ENCODE results near the gene CLASP1.
"Not testable (repeated sequence)": the region's sequence is repeated elsewhere in the genome, so short reads cannot be mapped to it uniquely, and the experiment has no call there.

The CLASP1 gene

GRCh38 chr2:121360566-121361300, 288.5 kb downstream of the CLASP1 start:
- in situ Hi-C loops (cut with MboI; ENCODE audit: low sequenced_read_pairs): loop anchor here (25.0 kb wide), 2 partner anchors 273 to 648 kb away; no protein-coding TSS in a partner anchor

DNA sequence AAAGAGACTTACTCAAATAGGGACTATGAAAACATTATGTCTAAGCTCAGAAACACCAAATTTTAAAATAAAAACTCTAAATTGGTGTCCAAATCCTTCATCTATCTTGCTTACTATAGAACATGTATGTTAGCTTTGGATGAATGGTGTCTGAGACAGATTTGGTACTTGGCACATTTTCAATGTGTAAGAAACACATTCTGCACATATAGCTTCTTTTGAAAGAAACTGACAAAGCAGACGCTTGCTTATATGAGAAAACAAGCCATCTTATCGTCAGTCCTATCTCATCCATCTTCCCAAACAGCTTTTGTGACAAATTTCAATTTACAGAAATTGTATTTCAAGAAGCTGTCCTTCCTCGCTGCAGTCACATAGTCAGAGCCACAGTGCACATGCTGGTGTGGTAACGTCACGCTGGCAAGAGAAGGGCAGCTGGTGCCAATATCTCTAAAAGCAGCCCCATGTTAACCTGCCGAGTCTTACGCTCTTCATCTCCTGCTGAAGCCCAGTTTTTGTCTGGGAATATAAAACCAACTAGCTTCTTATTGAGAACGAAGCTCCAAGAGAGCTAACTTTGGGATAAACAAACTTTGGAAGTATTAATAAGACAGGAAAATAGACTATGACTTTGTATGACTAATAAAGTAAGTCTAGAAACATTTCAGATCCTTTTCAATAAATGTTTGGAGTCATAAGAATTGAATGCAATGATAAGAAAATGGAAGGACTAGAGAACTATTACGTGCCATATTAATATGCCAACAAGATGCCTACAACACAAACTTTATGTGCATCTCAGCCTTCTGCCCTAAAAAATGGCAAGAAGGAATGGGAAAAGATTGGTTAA, 289.3 kb downstream of the CLASP1 start:
- in situ Hi-C loops (cut with MboI; ENCODE audit: low sequenced_read_pairs): loop anchor here (25.0 kb wide), 2 partner anchors 273 to 648 kb away; no protein-coding TSS in a partner anchor

- in situ Hi-C loops (cut with MboI; ENCODE audit: low sequenced_read_pairs): loop anchor here (25.0 kb wide), 2 partner anchors 272 to 647 kb away; no protein-coding TSS in a partner anchor
These were observed 290.1 kb downstream of the CLASP1 start for GRCh38 chr2:121359170-121359569.

- in situ Hi-C loops (cut with MboI; ENCODE audit: low sequenced_read_pairs): loop anchor here (25.0 kb wide), 2 partner anchors 271 to 646 kb away; no protein-coding TSS in a partner anchor
These were observed 291.0 kb downstream of the CLASP1 start for GRCh38 chr2:121358291-121358690.

DNA sequence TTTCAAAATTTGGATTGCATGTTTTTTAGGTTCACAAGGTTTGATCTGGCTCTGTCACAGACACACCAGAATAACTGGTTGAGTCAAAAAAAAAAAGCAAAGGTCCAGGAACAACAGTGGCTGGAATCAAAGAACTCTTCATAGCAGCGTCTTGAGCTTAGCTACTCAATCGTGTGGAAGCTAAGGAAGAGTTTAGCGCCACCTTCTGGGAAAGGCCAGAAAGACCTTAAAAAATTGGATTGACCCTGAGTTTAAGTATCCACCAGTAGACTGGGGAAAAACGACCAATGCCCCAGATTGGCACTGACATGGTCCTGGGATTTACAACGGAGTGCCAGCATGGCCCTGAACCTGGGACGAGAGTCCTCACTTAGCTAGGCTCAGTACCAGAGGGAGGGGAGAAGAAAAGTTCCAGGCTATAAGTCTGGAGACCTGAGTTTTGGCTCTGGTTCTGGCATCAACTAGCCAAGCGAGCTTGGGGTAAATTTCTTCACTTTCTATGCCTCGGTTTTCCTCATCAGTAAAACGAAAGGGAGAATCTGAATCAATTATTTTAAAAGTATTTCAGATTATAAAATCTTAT, 293.1 kb downstream of the CLASP1 start:
- in situ Hi-C loops (cut with MboI; ENCODE audit: low sequenced_read_pairs): loop anchor here (25.0 kb wide), 2 partner anchors 269 to 644 kb away; no protein-coding TSS in a partner anchor

DNA sequence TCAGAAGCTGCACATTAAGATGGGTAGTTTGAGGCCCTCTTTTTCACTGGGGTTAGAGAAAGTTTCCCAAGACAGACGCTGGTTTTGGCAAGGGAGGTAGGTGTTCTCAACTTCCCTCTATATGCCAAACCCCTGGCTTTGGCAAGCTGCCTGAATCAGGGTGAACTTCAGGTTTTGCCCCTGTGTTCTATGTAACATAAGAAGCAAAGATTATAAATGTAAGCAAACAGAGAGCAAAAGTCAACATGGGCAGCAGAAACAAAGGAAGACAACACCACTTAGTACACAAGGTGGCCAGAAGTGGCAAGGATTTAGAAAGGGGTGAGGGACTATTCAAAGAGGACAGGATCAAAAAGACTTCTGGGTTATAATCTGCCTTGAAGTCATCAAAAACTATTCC, 293.8 kb downstream of the CLASP1 start:
- in situ Hi-C loops (cut with MboI; ENCODE audit: low sequenced_read_pairs): loop anchor here (25.0 kb wide), 2 partner anchors 268 to 643 kb away; no protein-coding TSS in a partner anchor

DNA sequence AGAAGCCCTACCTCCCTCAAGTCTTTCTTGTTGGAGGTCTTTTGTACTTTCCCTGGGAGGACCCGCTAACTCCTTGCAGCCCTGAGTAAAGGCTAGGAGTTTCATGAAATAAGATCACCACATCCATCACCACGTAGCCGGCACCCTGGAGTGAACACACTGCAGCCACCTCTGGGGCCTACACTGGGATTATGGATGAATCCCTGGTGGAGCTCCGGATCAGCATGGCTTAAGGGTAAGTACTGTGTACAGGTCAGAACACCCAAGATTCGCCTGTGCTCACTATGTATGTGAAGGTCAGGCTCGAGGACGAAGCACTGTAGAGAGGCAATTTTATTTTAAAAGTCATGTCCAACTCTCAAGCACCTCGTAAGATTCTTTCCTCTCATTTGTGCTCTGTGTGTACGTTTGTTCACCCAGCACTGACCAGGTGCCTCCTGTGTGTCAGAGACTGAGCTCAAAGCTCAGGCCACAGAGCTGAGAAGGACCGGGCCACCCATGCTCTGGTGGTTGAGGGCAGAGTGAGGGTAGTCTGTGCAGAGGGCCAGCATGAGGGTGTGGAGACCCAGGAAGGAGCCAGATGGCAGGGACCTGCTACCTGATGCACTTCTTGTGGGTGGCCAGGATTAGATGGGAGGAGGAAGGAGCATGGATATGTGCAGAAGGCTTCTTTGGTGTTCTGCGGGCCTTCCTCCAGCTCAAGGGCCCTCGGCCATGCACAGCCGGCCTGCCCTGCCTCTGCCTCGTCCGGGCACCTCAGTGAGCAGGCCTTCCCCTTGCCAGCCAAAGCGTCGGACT, 297.5 kb downstream of the CLASP1 start:
- in situ Hi-C loops (cut with MboI; ENCODE audit: low sequenced_read_pairs): loop anchor here (25.0 kb wide), 2 partner anchors 264 to 639 kb away; no protein-coding TSS in a partner anchor

- in situ Hi-C loops (cut with MboI; ENCODE audit: low sequenced_read_pairs): loop anchor here (25.0 kb wide), 2 partner anchors 264 to 639 kb away; no protein-coding TSS in a partner anchor
These were observed 298.4 kb downstream of the CLASP1 start for GRCh38 chr2:121350890-121351289.

DNA sequence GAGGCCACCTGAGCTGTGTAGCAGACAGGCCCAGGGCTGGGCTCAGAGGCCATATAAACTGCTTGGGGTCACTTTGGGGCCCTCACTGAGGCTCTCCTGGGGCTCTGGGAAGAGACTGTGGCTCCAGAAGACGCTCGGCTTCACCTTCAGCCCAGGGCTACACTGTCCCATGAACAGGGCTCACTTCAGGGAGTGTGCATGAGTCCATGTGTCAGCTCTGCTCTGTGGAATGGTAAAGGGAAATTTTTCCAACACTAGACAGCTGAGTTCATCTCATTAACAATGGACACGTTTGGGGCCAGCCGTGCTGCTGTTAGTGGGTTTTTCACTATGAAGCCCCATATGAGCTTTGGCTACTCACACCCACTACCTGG, 298.9 kb downstream of the CLASP1 start:
- in situ Hi-C loops (cut with MboI; ENCODE audit: low sequenced_read_pairs): loop anchor here (25.0 kb wide), 2 partner anchors 263 to 638 kb away; no protein-coding TSS in a partner anchor

DNA sequence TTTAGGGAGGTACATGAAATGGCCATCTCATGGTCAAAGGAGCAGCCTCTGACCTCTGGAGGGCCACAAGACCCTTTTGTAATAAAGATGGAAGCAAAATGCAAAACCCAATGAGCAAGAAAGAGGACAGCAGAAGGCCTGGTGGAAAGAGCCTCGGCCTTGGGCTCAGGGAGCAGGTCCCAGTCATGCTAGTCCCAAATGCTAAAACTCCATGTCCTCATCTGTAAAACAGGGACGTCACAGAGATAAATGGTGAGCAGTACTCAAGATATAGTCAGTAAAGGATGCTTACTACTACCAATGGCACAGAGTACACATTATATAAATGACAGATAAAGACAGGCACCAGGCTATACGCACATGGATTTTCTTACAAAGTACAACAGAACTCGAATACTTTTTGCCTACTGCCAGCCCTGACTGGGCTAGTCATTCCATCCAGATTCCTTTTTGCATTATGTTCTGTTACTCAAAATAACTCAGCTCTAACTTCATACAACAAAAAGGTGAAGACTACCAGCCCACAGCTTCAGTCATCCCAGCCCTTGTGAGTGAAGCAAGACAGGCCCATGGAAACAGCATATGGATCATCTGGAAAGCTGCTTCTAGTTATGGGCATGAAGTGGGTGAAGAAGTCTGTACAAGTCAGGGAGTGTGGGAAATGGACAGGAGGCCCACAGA, 299.4 kb downstream of the CLASP1 start:
- in situ Hi-C loops (cut with MboI; ENCODE audit: low sequenced_read_pairs): loop anchor here (25.0 kb wide), 2 partner anchors 263 to 638 kb away; no protein-coding TSS in a partner anchor

DNA sequence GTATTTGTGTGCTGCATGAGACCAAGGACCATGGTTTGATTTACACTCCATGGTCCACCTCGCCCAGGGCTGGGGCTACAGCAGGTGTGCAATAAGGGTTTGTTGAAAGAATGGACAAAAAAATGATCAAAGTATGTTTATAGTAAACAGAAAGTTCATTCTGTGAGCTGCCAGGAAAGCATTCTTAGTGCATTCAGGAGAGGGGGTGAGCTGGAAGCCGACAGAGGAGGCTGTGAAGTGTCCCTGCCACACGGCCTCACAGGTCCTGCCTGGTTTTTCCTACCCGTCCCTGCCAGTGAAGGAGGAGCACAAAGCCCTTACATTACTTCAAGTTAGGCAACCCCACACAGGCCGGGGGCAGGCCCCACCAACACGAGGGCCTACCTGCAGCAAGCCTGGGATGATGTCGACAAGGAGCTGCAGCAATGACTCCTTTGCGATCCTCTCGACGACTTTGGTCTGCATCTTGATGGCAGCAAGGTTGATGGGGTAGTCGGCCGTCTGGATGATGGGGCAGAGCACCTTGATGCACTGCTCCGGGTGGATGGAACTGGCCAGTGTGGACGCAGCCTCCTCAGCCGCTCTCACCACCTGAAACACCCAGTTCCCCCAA, 301.0 kb downstream of the CLASP1 start:
- in situ Hi-C loops (cut with MboI; ENCODE audit: low sequenced_read_pairs): no loop called here

GRCh38 chr2:121346859-121347258, 302.4 kb downstream of the CLASP1 start:
- in situ Hi-C loops (cut with MboI; ENCODE audit: low sequenced_read_pairs): no loop called here

DNA sequence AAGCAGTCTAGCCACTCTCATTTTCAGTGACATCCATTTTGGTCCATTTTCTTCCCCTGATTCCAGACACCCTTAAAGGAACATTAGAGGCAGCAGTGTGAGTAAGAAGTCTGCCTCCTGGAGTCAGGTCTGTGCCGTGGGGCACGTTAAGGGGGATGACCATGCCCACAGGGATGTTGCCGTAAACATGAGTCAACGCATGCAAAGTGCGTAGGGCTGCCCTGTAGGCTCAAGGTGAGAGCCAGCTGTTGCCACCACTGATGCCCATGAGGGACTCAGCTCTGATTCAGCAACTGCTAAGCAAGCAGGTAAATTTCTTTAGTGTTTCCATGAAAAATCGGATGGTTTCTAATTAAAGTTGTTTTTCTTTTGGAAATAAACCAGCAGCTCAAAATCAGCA, 302.9 kb downstream of the CLASP1 start:
- in situ Hi-C loops (cut with MboI; ENCODE audit: low sequenced_read_pairs): no loop called here

- in situ Hi-C loops (cut with MboI; ENCODE audit: low sequenced_read_pairs): no loop called here
These were observed 303.4 kb downstream of the CLASP1 start for GRCh38 chr2:121345887-121346286.

DNA sequence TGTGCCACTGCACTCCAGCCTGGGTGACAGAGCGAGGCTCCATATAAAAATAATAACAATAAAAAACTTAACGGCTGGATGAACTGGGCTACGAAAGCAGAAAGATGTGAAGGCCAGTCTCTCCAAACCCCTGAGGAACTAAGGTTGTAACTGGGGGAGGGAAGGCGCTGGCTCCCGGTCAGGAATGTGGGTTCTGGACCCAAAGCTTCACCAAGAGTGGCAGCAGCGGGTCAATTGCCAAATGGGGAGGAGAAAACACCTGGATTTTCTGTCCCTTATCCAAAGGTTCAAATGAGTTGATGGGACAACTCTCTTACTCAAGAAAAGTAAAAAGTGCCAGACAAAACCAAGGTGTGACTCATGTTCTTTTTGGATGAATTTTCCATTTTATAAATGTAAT, 304.2 kb downstream of the CLASP1 start:
- in situ Hi-C loops (cut with MboI; ENCODE audit: low sequenced_read_pairs): no loop called here

- in situ Hi-C loops (cut with MboI; ENCODE audit: low sequenced_read_pairs): not testable (repeated sequence)
These were observed 305.3 kb downstream of the CLASP1 start for GRCh38 chr2:121343828-121344399.

GRCh38 chr2:121343191-121343590, 306.1 kb downstream of the CLASP1 start:
- in situ Hi-C loops (cut with MboI; ENCODE audit: low sequenced_read_pairs): no loop called here

DNA sequence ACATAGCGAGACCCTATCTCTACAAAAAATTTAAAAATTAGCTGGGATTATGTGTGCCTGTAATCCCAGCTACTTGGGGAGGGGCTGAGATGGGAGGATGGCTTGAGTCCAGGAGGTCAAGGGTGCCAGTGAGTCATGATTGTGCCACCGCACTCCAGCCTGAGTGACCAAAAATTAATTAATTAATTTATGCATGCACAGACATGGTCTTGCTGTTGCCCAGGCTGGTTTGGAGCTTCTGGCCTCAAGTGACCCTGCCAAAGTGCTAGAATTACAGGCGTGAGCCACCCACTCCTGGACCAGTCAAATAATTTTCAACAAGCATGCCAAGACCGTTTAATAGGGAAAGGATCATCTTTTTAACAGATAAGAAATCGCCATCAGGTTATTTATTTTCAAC, 306.5 kb downstream of the CLASP1 start:
- in situ Hi-C loops (cut with MboI; ENCODE audit: low sequenced_read_pairs): no loop called here

GRCh38 chr2:121340926-121341325, 308.3 kb downstream of the CLASP1 start:
- in situ Hi-C loops (cut with MboI; ENCODE audit: low sequenced_read_pairs): no loop called here
